Hematopoietic multipotent progenitor cell treated with erythropoietin and hydrocortisone succinate and interleukin-3 and kit ligand, for 15 days (in vitro differentiated cells): Measurements from ENCODE around the gene VCAN.

Source experiments
- DNase-seq: peaks from one replicate; pipeline ENCODE4 v3.0.0-alpha.2; 2015; ENCODE audit warnings: low spot score

The VCAN gene

DNA sequence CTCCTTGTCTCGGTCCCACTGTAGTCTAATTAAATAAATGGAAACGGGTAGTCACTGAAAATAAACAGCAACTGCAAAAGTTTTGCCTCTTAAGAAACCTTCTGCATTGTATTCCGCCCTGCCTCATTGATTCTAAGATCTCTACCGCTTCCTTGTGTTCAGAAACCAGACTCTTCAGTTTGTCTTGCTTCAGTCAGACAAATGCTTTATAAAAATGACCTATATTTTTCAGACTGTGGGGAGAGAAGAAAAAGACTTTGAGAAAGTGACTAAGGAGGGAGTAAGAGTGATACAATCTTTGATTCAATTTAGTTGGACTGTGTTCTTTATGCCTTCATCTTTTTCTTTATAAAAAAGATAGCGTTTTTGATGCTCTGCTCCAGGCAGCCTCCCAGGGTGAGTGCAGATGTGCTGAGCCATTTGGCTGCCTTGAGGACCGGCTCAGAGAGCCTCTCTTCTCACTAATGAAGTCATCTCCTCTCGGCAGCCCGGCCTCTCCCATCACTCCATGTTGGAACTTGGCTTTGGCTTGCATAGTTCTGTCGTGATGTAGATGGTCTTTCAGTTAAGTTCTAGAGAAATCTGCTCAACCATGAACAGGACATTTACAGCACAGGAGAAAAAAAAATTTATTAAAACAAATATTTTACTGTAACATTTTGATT is 4.0 kb upstream of the VCAN start:
- no peak for DNase-seq

DNA sequence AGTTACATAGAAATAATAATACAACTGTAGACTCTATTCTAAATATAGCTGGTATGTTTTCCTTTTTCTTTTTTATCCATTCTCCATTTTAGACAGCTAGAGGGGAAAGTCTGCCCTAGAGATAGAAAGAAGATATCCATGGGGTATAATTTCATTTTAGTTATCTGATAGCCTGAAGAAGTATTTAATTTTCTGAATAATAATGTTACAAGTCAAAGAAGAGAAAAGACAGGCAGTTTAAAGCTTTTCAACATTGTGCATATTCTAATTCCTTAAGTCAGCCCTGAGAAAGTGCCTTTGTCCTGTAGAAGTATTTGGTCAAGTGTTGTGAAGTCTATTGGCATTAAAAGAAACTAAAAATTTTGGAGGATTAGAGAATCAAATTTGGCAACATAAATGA is 2.5 kb upstream of the VCAN start:
- no peak for DNase-seq

DNA sequence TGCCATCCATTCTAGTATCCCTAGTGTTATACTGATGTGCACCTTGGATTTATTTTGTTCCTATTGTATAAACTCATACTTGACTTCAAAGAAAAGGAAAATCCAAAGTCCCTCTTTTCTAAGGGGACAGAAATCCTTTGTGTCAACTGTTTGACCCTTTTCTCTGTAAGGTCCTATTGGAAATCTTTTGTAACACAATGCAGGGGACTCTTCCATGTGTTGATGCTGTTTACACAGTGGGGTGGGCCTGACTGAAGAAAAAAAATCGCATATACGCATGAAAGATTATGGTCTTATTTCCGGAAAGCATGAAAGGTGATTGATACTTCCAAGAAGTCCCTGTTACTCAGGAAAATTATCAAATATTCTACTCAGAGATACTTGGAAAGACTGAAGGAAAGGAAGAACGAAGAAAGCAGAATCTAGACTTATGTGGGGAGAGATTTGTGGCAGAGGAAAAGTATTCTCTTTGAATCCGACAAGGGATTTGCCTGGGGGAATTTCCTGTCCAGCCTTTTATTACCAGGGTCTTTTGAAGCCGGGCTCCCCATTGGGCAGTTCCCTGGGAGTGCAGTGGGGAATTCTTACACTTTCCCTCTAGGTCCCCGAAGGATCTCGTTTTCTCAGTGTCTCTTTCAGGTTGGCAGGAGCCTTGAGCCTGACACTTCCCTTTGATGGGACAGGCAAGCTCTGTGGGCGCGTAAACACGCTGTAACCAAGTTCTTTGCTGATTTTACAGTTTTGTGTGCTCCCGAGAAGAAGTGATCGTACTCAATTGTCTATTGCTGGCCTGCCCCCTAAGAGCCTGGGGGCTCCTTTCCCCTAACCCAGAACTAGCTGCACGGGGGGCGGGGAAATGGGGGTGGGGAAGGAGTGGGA is 779 bp upstream of the VCAN start:
- DNase-seq, result no peak

DNA sequence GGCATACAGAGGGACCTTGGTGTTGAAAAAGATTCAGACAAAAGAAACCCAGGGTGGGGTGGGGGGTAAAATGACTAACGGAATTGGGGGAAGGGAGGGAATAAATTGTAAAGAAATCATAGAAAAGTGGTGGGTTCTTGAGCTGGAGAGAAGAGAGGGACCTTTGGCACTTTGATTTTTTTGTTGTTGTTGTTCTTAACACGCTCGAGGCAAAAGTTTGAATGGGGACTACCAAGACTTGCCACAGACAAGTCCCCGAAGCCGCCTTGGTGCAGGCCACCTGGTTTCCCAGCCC is 616 bp downstream of the VCAN start:
- DNase-seq, result no peak

DNA sequence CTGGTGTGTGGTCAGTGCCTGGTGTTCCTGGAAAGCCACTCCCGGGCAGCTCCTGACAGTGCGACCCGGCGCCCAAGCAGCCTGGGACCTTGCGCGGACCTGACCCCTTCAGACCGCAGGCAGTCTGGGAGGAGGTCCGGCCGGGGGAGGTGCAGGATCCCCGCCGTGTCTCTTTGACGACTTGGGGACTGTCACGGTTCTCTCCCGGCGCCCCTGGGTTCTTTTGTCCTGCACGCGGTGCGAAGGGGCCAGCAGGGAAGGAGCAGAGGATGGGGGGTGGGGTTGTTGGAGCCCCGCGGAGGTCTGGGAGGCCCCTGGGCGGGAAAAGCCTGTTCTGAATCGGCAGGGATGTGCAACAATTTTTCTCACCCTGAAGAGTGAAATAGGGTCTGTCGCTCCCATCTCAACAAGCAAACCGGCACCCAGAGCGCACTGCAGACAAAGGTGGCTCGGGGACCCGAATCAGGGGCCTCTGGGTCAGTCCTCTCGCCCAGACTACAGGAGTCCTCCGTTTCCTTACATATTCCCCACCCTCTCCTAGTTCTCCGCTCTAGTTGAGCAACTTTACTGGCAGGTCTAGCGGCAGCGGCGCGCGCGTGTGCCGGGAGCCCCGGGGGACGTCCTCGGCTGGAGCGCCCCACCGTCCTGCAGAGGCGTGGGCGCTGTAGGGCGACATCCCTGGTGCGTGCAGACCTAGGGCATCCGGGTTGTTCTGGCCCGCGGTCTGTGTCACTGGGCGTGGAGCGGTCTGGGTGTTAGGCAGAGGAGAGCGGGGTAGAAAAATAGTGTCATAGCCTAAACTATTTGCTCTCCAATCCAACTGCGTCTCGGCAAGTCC is 1.2 kb downstream of the VCAN start:
- no peak for DNase-seq

DNA sequence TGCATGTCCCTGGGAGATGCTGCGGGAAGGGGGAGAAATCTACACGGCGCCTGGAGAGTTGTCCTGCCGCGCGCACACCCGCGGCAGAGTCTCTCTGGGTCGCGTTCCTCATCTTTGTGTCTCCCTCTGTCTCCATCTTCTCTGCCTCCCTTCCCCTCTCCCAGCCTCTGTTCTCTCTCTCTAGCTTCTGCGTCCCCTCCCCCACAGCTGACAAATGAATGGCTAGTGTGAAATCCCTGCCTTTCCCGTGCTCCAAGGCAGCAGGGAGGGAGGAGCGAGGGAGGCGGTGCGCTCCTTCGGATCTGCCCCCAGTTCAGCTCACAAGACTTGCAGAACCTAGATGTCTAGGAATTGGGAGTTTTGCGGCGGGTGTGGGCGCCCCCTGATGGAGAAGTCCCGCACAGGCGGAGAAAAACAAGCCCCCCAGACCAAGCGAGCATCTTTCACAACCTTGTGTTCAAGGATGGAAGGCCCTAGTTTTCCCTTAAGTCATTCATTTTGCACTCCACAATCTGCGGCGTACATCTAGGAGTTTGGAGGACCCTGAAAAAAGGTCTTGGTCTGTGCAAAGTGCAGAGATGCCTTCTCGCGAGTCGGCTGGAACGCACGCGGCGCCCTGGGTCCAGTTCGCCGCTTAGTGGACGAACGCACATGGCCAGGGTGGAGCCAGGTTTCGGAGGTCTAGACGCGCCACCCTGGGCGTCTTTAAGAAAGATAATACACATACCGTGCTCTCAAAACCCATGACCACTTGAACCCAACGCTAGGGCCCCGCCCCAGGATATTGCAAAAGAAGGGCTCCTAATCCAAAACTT is 2.0 kb downstream of the VCAN start:
- DNase-seq, result peak; percentile 2

DNA sequence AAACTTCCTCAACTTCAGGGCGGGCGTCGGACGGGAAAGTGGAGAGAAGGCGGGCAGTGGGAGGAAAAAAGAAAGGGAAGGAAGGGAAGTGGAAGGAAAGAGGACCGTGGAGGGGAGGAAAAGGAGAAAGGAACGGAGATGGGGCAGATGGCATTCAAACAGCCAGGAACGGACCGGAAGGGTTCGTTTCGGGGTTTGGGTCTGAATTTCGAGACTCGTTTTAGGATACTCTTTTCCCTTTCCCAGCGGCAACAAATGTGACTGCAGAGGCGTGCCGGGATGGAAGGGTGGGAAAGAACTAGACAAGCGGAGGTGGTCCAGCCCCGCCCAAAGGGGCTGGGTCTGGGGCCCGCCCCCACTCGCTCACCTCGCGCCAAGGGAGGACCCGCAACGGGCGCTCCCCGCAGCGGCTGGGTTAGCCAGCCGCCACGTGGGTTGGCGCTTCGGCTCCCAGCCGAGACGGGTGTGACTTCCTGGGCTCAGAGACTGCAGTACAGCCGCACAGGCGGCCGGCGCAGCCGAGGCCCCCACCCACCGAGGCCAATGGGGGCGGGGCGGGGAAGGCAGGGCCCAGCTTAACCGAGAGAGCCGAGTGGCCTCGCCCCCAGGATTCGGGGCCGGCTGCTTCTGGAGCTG is 2.7 kb downstream of the VCAN start:
- no peak for DNase-seq

DNA sequence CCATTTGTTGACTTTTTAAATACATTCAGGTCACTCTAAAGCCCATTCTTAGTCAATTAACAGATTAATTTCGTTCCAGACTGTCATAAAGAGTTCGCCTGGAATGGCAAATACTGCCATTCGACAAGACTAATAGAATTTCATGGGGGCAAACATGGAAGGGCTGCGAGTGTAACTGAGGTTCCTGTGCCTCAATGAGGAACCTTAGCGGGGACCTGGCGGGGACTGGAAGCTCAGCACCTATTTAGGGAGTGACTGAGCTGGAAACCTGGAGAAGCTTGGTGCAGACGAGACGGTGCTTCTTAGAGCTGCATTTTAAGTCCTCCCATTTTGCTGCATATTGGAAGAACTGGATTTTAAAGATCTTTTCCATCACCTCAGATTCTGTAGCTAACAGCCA is 3.4 kb downstream of the VCAN start:
- DNase-seq, result no peak

DNA sequence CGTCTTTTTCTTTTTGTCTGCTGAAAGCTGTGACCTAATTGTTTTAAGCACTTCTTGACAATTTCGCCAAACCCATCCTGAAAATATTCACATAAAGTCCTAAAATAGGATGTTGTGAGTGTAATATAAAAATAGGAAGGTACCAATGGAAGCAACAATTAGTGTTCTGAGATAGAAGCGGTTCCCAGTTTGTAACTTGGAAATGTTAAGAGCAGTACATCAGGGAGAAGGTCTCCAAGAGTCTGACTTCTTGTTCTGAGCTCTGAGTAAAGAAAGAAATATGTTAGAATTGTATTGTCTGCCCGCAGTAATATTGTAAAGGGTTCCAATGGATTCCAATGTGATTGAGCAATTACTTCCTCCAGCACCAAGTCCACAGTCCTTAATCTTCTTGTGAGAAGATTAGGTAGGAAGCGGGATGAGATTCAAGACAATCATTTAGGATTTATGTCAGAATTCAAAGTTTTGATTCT is 3.9 kb downstream of the VCAN start:
- DNase-seq, result no peak

DNA sequence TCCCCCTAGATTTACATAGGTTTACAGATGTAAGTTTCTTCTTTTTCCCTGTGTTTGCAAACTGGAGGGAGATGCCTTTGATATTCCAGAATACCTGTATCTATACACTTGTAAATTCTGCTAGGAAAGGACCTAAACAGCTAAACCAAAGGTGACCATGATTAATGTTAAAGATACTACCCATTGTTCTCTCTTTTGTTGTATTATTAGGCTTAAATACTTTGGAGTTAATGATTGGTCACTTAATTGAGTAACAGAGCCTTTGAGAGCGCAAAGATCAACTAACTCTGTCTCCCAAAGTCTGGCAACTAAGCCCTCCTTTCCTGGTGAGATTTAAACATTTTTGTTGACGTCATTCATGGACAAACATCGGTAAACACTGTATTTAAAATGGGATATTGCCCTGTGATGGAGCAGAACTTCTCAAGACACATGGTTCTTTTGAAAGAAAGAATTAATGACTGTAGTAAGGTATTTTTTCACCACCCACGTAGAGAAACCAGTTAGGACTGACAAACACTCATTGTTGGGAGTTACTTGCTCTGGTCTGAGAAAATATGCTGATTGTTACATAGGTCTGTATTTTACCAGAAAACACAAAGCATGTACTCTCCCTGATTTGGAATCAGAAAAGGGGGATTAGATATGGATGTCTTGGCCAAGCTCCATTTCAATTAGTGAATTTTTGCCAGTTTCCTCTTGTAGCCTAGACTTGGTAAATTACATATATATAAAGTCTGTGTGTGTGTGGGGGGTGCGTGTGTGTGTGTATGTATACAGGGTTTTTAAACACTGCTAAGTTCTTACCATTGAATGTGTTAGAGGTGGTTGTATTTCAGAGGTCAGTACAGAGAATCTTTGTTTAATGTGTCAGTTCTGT is 4.6 kb downstream of the VCAN start:
- DNase-seq, result no peak

DNA sequence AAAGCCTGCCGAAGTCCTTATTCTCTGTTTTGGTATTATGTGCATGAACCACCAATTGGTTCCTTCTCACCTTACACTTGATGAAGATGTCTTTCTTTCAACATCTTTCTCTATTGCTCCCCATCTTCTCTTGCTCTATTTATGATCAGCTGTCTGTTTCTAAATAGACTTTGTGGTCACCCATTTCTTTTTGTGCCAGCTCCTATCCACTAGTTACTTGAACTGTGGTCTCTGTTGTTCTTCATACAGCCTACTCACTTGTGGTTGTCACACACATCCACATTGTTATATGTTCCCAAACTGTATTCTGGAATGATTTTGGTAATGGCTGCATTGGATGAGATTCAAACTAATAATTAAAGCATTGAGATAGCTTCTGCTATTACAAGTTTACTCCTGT is 11.4 kb downstream of the VCAN start:
- no peak for DNase-seq

DNA sequence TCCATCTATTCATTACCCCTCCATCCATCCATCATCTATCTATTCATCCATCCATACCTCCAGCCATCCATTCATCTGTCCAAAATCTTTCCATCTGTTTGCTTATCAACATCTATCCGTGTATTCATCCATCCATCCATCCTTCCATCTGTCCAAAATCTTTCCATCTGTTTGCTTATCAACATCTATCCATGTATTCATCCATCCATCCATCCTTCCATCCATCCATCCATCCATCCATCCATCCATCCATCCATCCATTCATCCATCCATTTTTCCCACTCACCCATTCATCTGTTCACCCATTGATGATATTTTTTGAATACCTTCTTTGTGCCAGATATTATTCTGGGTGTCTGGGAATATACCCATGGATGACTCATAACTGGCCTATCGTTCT is 12.8 kb downstream of the VCAN start:
- DNase-seq, result no peak

DNA sequence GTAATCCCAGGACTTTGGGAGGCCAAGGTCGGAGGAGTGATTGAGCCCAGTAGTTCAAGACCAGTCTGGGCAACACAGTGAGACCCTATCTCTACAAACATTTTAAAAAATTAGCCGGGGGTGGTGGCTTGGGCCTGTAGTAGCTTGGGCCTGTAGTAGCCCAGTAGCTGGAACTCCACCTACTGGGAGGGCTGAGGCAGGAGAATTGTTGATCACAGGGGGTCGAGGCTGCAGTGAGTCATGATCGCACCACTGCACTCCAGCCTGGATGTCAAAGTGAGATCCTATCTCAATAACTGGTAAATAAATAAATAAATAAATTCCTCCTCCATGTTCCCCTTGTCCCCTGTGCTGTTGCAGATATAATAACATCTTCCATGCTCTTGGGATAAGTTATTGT is 14.3 kb downstream of the VCAN start:
- no peak for DNase-seq

DNA sequence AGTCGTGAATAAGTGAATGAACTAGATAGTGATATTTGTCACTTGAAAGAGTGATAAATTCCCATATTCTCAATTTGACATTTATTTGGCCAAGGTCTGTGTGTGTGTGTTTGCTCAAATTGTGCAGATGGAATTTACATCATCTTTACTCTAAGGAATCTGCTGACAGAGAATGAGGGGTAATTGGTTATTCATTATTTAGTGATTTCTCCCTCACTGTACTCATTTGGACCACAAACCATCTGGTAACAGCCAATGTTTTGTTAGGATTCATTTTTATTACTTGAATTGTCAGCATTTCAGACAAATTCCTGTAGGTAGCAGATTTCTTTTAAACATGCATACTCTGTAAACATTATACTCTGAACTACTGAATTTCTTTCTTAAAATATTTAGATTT is 15.6 kb downstream of the VCAN start:
- no peak for DNase-seq

DNA sequence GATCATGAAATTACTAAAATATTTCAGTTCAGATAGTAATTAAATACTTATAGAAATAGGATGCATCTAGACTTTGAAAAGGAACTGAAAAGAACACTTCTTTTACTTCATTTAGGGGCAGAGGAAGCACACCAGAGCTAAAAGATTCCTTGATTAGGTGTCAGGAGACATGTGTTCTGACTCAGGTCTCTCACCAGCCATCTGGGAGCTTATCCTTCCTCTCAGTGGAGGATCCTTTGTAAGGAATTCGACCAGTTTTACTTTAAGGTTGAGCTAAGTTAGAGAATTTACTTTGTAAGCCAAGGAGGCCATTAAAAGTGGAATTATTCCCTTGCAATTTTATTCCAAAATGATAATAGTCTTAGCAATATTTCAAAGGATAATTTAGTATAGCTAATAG is 16.7 kb downstream of the VCAN start:
- DNase-seq, result no peak

DNA sequence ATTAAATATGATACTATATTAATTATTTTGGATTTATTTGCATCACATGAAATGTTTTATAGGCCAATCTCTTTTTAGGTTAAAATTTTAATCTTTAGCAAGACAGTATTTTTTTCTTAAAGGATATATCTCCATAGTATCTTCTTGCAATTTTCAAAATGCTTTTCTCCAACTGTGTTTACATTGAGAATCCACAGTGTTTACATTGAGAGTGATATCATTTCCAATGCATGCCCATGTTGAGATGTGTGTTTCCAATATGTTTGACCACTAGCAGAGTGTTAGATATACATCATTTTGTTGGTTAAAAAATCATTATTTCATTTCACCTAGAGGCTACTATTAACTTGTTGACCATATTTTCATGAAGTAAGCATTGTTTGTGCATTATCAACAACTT is 17.3 kb downstream of the VCAN start:
- no peak for DNase-seq

DNA sequence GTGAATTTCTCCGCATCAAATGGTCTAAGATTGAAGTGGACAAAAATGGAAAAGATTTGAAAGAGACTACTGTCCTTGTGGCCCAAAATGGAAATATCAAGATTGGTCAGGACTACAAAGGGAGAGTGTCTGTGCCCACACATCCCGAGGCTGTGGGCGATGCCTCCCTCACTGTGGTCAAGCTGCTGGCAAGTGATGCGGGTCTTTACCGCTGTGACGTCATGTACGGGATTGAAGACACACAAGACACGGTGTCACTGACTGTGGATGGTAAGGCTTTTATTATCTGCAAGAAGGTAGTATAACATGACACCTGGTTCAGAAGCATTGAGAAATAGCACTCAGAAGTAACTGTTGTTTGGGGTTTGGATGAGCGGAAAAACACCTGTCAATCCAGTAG is 18.7 kb downstream of the VCAN start:
- no peak for DNase-seq

DNA sequence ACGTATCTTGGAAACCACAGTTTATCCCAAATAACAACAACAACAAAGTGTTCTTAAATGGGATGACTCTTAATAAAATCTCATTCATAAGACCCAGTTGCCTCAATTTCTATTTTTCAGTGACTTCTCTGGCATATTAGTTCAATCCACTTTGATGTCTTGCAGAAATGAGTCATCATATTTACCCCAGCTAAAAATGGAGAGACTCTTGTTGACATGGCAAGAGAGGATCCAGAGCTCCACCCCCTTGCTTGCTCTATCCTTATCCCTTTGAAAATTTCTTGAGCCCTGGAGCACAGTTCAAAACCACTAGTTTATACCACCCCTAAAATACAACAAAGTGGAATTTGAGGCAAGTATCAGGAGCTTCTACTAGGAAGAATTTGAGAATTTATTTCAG is 20.8 kb downstream of the VCAN start:
- DNase-seq, result no peak

DNA sequence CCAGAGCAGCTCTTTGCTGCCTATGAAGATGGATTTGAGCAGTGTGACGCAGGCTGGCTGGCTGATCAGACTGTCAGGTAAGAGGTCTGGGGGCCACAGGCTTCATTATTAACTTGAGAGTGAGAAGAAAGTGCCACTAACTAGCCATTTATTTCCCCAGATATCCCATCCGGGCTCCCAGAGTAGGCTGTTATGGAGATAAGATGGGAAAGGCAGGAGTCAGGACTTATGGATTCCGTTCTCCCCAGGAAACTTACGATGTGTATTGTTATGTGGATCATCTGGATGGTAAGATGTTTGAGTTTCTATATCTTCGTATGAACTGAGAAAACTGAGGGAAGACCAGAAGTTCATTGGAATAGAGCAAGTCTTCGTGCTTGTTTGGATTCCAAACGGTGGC is 22.1 kb downstream of the VCAN start:
- no peak for DNase-seq

DNA sequence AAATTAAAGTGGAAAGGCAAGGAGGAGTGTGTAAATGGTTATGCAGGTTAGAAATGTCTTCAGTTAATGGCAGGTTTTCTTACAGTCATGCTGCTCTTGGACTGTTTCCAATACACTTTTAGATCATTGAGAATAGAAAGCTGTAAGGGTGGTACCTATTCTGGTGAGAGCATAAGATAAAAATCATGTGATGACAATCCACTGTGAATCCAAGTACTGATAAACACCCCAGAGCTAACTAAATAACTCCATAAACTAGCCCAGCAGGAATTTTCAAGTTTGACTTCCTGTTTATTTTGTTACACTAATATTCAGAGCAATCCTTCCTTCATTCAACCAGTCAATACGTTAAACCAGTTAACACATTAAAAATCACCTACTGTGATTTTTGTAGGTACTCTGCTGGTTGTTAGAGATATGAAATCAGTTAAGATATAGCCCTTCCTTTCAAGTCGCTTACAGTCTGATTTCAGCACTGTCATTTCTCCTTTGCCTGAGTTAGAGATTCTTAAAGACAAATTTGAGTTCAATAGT is 22.6 kb downstream of the VCAN start:
- DNase-seq, result no peak
